Colonic mucosa (tissue), 4 donors: Measurements from ENCODE around the gene DNPEP. TPM values are rescaled to one million over a fixed set of nuclear protein-coding genes. Genes with fewer than 3 reads are reported as not detected.

Experiments
- DNase-seq: peaks from one replicate; pipeline ENCODE4 v3.0.0-alpha.2; 2020
- H3K27ac ChIP-seq: fragments of 200-600 bp; one replicate; pipeline ENCODE4 v1.8.0; 2021
- H3K27me3 ChIP-seq: fragments of 200-600 bp; one replicate; pipeline ENCODE4 v1.8.0; 2021
- H3K36me3 ChIP-seq: fragments of 200-600 bp; one replicate; pipeline ENCODE4 v1.8.0; 2021
- H3K4me1 ChIP-seq: fragments of 200-600 bp; one replicate; pipeline ENCODE4 v1.8.0; 2021; ENCODE audit warnings: mild to moderate bottlenecking
- H3K4me3 ChIP-seq: fragments of 200-600 bp; one replicate; pipeline ENCODE4 v1.8.0; 2021
- H3K9ac ChIP-seq, 2 donors: one replicate each; pipeline ENCODE4 v1.7.0; 2013; ENCODE audit warnings: control low read depth in 2 of 2, low read depth in 2 of 2, low read length in 2 of 2
- H3K9me3 ChIP-seq: fragments of 200-600 bp; one replicate; pipeline ENCODE4 v1.8.0; 2021
- CTCF ChIP-seq: fragments of 200-600 bp; IDR thresholded peaks from one replicate; pipeline ENCODE4 v1.8.0; 2022; ENCODE audit warnings: antibody characterized with exemption, mild to moderate bottlenecking
- intact Hi-C: fragments of 100-400 bp; cut with DNase I; formaldehyde crosslinking; loops from one replicate; pipeline ENCODE4 v1.14.1; 2022
- total RNA-seq, 2 donors: library from RNA; stranded (reverse); fragmentation: NEBNext Ultra II Directional in 1 of 2; extraction: Animal tissue kit (Norgen Biotek cat#: 25700) in 1 of 2; gene quantifications; one replicate each; pipeline ENCODE4 v1.2.1, GENCODE V29; 2021
- donor health status: healthy.
- donor health status: DM: no; HTN: no; CAD: no.
- donor health status: DM: no; HTN: no; CAD: no.

DNPEP gene
- total RNA-seq, 2 donors from 2014 or later: 96.1 to 96.7 TPM

GRCh38 chr2:219381448-219381847 is 6.3 kb downstream of the DNPEP start:
- intact Hi-C loops: no loop called here
- peaks cover 8% of the 10 kb centered on the region for H3K36me3 ChIP-seq

GRCh38 chr2:219380926-219381325 is 6.8 kb downstream of the DNPEP start:
- intact Hi-C loops: no loop called here
- no peak for TF ChIP-seq CTCF

More at GRCh38 chr2:219381448-219381847, 6.3 kb downstream of the DNPEP start:
- no peak overlapping the region for H3K27ac ChIP-seq
- peaks cover 3% of the 10 kb centered on the region for H3K4me1 ChIP-seq
- no peak for TF ChIP-seq CTCF
- no peak for DNase-seq
- H3K9ac ChIP-seq: no peak overlapping the region
- no peaks in the 10 kb centered on the region for H3K9me3 ChIP-seq
- H3K4me3 ChIP-seq: no peak overlapping the region
- H3K27me3 ChIP-seq: no peaks in the 10 kb centered on the region

GRCh38 chr2:219378163-219378851 is 9.4 kb downstream of the DNPEP start:
- Histone ChIP-seq H3K27me3 (no peaks in the 10 kb centered on the region), H3K9ac (no peak overlapping the region), H3K4me3 (no peak overlapping the region), H3K36me3 (no peaks in the 10 kb centered on the region), H3K4me1 (no peaks in the 10 kb centered on the region), H3K27ac (no peak overlapping the region), H3K9me3 (no peaks in the 10 kb centered on the region)
- no peak for TF ChIP-seq CTCF
- intact Hi-C loops: no loop called here
- DNase-seq: no peak

More at GRCh38 chr2:219380926-219381325, 6.8 kb downstream of the DNPEP start:
- Histone ChIP-seq H3K4me3 (no peak overlapping the region), H3K9ac (no peak overlapping the region), H3K9me3 (no peaks in the 10 kb centered on the region), H3K27me3 (no peaks in the 10 kb centered on the region), H3K4me1 (no peaks in the 10 kb centered on the region), H3K36me3 (peaks cover 8% of the 10 kb centered on the region), H3K27ac (no peak overlapping the region)
- DNase-seq: no peak

- H3K9ac ChIP-seq: no peak overlapping the region
- H3K27ac ChIP-seq: no peak overlapping the region
- peak; percentile 44 for DNase-seq
Measured at GRCh38 chr2:219369447-219369861, 18.3 kb downstream of the DNPEP start.

GRCh38 chr2:219368690-219369191 is 19.0 kb downstream of the DNPEP start:
- no peaks in the 10 kb centered on the region for H3K36me3 ChIP-seq
- H3K27me3 ChIP-seq: no peaks in the 10 kb centered on the region
- no peak overlapping the region for H3K4me3 ChIP-seq
- no peak for DNase-seq
- no peaks in the 10 kb centered on the region for H3K4me1 ChIP-seq
- H3K9ac ChIP-seq: peak overlapping the region in 1 of 2 donors; percentile 26
- peak overlapping the region; percentile 15 for H3K27ac ChIP-seq
- no peaks in the 10 kb centered on the region for H3K9me3 ChIP-seq
- no peak for TF ChIP-seq CTCF
- intact Hi-C loops: no loop called here

More at GRCh38 chr2:219369447-219369861, 18.3 kb downstream of the DNPEP start:
- Histone ChIP-seq H3K36me3 (no peaks in the 10 kb centered on the region), H3K9me3 (no peaks in the 10 kb centered on the region), H3K27me3 (no peaks in the 10 kb centered on the region), H3K4me1 (no peaks in the 10 kb centered on the region), H3K4me3 (no peak overlapping the region)
- no peak for TF ChIP-seq CTCF
- intact Hi-C loops: no loop called here
